GF-D8 (cell line): ENCODE results near the gene ZNF845.
A peak's percentile ranks its signal among the peaks of the same experiment; 100 is the strongest.
"Not testable (repeated sequence)": the region's sequence is repeated elsewhere in the genome, so short reads cannot be mapped to it uniquely, and the experiment has no call there.

Source experiments
- DNase-seq: peaks from one replicate; lab custom pipeline; 2025; lab: John Stamatoyannopoulos, UW

The ZNF845 gene

GRCh38 chr19:53381376-53381775 lies 47.8 kb downstream of the ZNF845 start:
- no peak for DNase-seq

- DNase-seq: no peak
Measured at GRCh38 chr19:53388168-53388567, 54.6 kb downstream of the ZNF845 start.

- no peak for DNase-seq
Measured at GRCh38 chr19:53388904-53389303, 55.4 kb downstream of the ZNF845 start.

- DNase-seq: no peak
Measured at GRCh38 chr19:53389571-53389970, 56.0 kb downstream of the ZNF845 start.

- no peak for DNase-seq
Measured at GRCh38 chr19:53389978-53390377, 56.4 kb downstream of the ZNF845 start.

GRCh38 chr19:53394522-53394973 lies 61.0 kb downstream of the ZNF845 start:
- no peak for DNase-seq

- peak; percentile 56 for DNase-seq
Measured at GRCh38 chr19:53394974-53395839, 61.7 kb downstream of the ZNF845 start, which contains the start of gene ZNF765. ZNF765 (plus strand) TSS chr19:53395149; CDS start chr19:53398016, 2,867 bp downstream.

GRCh38 chr19:53395840-53396524 lies 62.4 kb downstream of the ZNF845 start:
- DNase-seq: not testable (repeated sequence)

GRCh38 chr19:53396525-53396868 lies 62.9 kb downstream of the ZNF845 start:
- DNase-seq: no peak

GRCh38 chr19:53397918-53398317 lies 64.4 kb downstream of the ZNF845 start:
- DNase-seq: not testable (repeated sequence)
